Brain pericyte (primary cell): Measurements from ENCODE around the gene GLIPR1L2.
"Not testable (repeated sequence)": the region's sequence is repeated elsewhere in the genome, so short reads cannot be mapped to it uniquely, and the experiment has no call there.

Experiments
- DNase-seq: peaks from one replicate; pipeline ENCODE4 v3.0.0-alpha.2; 2012; ENCODE audit warnings: low read depth, low spot score

GLIPR1L2 gene

GRCh38 chr12:75432924-75433323, 42.0 kb downstream of the GLIPR1L2 start:
- no peak for DNase-seq

GRCh38 chr12:75437564-75437963, 46.7 kb downstream of the GLIPR1L2 start:
- DNase-seq: no peak

- no peak for DNase-seq
Observed at GRCh38 chr12:75438059-75438754, 47.3 kb downstream of the GLIPR1L2 start.

GRCh38 chr12:75439048-75439447, 48.2 kb downstream of the GLIPR1L2 start:
- no peak for DNase-seq

- DNase-seq: no peak
Observed at GRCh38 chr12:75439930-75440329, 49.0 kb downstream of the GLIPR1L2 start.

GRCh38 chr12:75441687-75442449, 51.0 kb downstream of the GLIPR1L2 start:
- DNase-seq: not testable (repeated sequence)

- not testable (repeated sequence) for DNase-seq
Observed at GRCh38 chr12:75442454-75442853, 51.6 kb downstream of the GLIPR1L2 start.

GRCh38 chr12:75443709-75444108, 52.8 kb downstream of the GLIPR1L2 start:
- no peak for DNase-seq

- DNase-seq: no peak
Observed at GRCh38 chr12:75444429-75445136, 53.7 kb downstream of the GLIPR1L2 start.

GRCh38 chr12:75445137-75445507, 54.2 kb downstream of the GLIPR1L2 start:
- not testable (repeated sequence) for DNase-seq

GRCh38 chr12:75446857-75447256, 56.0 kb downstream of the GLIPR1L2 start:
- no peak for DNase-seq

GRCh38 chr12:75447691-75448393, 57.0 kb downstream of the GLIPR1L2 start:
- no peak for DNase-seq

- no peak for DNase-seq
Observed at GRCh38 chr12:75452675-75453330, 61.9 kb downstream of the GLIPR1L2 start.

GRCh38 chr12:75455839-75456238, 65.0 kb downstream of the GLIPR1L2 start:
- no peak for DNase-seq

GRCh38 chr12:75457191-75457590, 66.3 kb downstream of the GLIPR1L2 start:
- no peak for DNase-seq

- not testable (repeated sequence) for DNase-seq
Observed at GRCh38 chr12:75457866-75458265, 67.0 kb downstream of the GLIPR1L2 start.

- no peak for DNase-seq
Observed at GRCh38 chr12:75459755-75460154, 68.9 kb downstream of the GLIPR1L2 start.

GRCh38 chr12:75460204-75460603, 69.3 kb downstream of the GLIPR1L2 start:
- no peak for DNase-seq

- DNase-seq: no peak
Observed at GRCh38 chr12:75471902-75472890, 81.3 kb downstream of the GLIPR1L2 start.

- DNase-seq: no peak
Observed at GRCh38 chr12:75474116-75474515, 83.2 kb downstream of the GLIPR1L2 start.
